Neutrophil (primary cell): ENCODE measurements around the gene CFAP251.
"Not testable (repeated sequence)": the region's sequence is repeated elsewhere in the genome, so short reads cannot be mapped to it uniquely, and the experiment has no call there.

Source experiments
- H3K27ac ChIP-seq: fragments of 200-600 bp; sonication (generic); 2 replicates; pipeline ENCODE4 v1.5.1; 2016; ENCODE audit warnings: mild to moderate bottlenecking, moderate library complexity
- H3K27me3 ChIP-seq: fragments of 200-600 bp; sonication (generic); 2 replicates; pipeline ENCODE4 v1.6.0; 2016; ENCODE audit warnings: mild to moderate bottlenecking
- H3K36me3 ChIP-seq: fragments of 200-600 bp; sonication (generic); 2 replicates; pipeline ENCODE4 v1.5.1; 2017
- H3K4me1 ChIP-seq, 2 experiments: fragments of 200-600 bp in 1 of 2; sonication (generic) in 1 of 2; 1 replicate in 1 of 2; 2 replicates in 1 of 2; pipeline versions ENCODE4 v1.5.1 to v1.6.1; 2013 to 2016; ENCODE audit warnings: low read depth in 1 of 2, low read length in 1 of 2, mild to moderate bottlenecking in 1 of 2, moderate library complexity in 1 of 2; ENCODE audit not compliant: control insufficient read depth in 1 of 2, insufficient read depth in 1 of 2
- H3K4me3 ChIP-seq, 2 experiments: fragments of 200-600 bp in 1 of 2; sonication (generic) in 1 of 2; 1 replicate in 1 of 2; 2 replicates in 1 of 2; pipeline ENCODE4 v1.5.1; 2013 to 2016; ENCODE audit warnings: low read depth in 1 of 2, low read length in 1 of 2, mild to moderate bottlenecking in 1 of 2, moderate library complexity in 1 of 2
- H3K9me3 ChIP-seq: fragments of 200-600 bp; sonication (generic); 2 replicates; pipeline ENCODE4 v1.5.1; 2016
- TF ChIP-seq, protein P1 (sequence below): fragments of 200-600 bp; sonication (generic); IDR thresholded peaks from 2 replicates; pipeline ENCODE4 v1.5.1; 2016; ENCODE audit warnings: antibody characterized with exemption

CFAP251 gene

DNA sequence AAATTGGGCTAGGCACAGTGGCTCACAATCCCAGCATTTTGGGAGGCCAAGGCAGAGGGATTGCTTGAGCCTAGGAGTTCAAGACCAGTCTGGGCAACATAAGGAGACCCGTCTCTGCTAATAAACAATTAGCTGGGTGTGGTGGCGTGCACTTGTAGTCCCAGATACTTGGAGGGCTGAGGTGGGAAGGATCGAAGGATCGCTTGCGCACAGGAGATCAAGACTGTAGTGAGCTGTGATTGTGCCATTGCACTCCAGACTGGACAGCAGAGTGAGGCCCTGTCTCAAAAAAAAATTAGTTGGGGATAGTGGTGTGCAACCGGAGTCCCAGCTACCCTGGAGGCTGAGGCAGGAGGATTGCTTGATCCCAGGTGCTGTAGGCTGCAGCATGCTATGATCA, 64.6 kb downstream of the CFAP251 start:
- TF ChIP-seq, protein P1, sequence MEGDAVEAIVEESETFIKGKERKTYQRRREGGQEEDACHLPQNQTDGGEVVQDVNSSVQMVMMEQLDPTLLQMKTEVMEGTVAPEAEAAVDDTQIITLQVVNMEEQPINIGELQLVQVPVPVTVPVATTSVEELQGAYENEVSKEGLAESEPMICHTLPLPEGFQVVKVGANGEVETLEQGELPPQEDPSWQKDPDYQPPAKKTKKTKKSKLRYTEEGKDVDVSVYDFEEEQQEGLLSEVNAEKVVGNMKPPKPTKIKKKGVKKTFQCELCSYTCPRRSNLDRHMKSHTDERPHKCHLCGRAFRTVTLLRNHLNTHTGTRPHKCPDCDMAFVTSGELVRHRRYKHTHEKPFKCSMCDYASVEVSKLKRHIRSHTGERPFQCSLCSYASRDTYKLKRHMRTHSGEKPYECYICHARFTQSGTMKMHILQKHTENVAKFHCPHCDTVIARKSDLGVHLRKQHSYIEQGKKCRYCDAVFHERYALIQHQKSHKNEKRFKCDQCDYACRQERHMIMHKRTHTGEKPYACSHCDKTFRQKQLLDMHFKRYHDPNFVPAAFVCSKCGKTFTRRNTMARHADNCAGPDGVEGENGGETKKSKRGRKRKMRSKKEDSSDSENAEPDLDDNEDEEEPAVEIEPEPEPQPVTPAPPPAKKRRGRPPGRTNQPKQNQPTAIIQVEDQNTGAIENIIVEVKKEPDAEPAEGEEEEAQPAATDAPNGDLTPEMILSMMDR, result no peak
- no peaks in the 10 kb centered on the region for H3K9me3 ChIP-seq

DNA sequence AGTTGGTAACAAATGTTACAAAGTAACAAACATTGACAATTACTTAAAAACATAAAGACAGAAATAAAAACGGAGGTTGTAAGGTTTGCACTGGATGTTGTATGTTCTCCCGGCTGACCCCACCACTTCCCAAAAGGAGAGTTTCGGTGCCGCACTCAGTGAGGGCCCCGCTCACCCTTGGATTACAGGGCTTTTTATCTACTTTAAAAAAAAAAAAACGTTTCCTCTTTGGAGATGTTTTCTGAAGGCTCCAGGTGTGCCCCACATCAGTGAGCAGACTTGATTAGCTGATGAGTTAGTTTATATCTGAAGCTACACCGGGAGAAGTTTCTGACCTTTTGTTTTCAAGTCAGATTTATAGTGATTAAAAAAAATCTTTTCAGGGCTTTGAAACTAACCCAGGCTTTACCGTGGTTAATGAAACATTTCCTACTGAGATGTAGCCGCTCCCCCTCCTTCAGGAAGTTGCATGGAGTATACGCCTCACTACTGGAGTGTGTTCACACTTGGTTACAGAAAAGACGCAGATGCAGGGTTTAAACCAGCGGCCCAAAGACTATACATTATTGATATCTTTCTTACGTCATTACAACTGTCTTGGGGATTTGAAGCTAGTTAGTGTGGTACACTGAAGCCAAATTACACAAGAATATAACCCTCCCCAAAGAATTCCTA, 65.3 kb downstream of the CFAP251 start:
- H3K36me3 ChIP-seq, result no peaks in the 10 kb centered on the region
- no peaks in the 10 kb centered on the region for H3K9me3 ChIP-seq
- H3K27ac ChIP-seq, result no peak overlapping the region
- peaks cover 24% of the 10 kb centered on the region for H3K27me3 ChIP-seq
- TF ChIP-seq, protein P1, result no peak
- H3K4me3 ChIP-seq, result no peak overlapping the region
- peaks cover 8 to 9% of the 10 kb centered on the region in 2 experiments for H3K4me1 ChIP-seq

More for the DNA sequence above, 64.6 kb downstream of the CFAP251 start:
- Histone ChIP-seq H3K4me1 (peaks cover 8 to 9% of the 10 kb centered on the region in 2 experiments), H3K27me3 (peaks cover 24% of the 10 kb centered on the region), H3K27ac (no peak overlapping the region), H3K36me3 (no peaks in the 10 kb centered on the region), H3K4me3 (no peak overlapping the region)

DNA sequence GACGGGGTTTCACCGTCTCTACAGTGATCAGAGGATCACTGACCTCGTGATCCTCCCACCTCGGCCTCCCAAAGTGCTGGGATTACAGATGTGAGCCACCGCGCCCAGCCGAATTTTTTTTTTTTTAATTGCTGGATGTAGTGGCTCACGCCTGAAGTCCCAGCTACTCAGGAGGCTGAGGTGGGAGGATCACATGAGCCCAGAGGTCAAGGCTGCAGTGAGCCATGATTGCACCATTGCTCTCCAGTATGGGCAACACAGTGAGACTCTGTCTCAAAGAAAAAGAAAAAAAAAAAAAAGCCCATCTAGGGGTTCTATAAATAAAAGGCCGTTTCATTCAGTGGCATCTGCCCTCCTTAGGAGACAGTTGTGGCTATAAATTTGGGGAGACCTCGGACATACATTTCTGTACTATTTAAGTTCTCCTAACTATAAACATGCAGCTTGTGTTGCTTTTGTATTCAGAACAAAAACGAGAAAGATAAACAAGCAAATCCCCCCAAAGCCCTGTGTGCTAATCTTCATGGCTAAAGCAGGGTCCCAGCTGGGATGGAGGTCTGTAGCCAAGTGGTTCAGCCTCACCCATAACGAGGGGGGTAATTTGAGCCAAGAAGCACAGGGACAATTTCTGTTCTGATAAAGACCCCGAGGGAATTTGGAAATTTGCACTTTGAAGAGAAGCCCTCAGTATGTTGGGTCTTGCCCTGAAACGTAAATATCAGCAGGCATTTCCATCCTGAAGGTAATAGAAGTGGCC, 68.3 kb downstream of the CFAP251 start:
- TF ChIP-seq, protein P1, result no peak
- Histone ChIP-seq H3K27ac (no peak overlapping the region), H3K4me1 (peaks cover 5 to 8% of the 10 kb centered on the region in 2 experiments), H3K9me3 (no peaks in the 10 kb centered on the region), H3K27me3 (peaks cover 21% of the 10 kb centered on the region), H3K4me3 (no peak overlapping the region), H3K36me3 (no peaks in the 10 kb centered on the region)

DNA sequence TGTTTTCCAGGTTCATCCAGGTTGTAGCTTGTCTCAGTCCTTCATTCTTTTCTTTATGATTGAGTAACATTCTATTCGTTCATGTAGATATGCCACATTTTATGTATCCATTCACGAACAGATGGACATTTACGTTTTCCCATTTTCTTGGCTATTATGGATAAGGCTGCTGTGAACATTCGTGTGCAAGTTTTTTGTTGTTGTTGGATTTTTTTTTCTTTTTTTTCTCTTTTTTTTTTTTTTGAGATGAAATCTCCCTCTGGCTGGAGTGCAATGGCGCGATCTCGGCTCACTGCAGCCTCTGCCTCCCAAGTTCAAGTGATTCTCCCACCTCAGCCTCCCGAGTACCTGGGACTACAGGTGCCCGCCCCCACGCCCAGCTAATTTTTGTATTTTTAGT, 70.1 kb downstream of the CFAP251 start:
- not testable (repeated sequence) for H3K27ac ChIP-seq, H3K4me3 ChIP-seq, H3K36me3 ChIP-seq, H3K4me1 ChIP-seq, H3K9me3 ChIP-seq
- peaks cover 21% of the 10 kb centered on the region for H3K27me3 ChIP-seq

DNA sequence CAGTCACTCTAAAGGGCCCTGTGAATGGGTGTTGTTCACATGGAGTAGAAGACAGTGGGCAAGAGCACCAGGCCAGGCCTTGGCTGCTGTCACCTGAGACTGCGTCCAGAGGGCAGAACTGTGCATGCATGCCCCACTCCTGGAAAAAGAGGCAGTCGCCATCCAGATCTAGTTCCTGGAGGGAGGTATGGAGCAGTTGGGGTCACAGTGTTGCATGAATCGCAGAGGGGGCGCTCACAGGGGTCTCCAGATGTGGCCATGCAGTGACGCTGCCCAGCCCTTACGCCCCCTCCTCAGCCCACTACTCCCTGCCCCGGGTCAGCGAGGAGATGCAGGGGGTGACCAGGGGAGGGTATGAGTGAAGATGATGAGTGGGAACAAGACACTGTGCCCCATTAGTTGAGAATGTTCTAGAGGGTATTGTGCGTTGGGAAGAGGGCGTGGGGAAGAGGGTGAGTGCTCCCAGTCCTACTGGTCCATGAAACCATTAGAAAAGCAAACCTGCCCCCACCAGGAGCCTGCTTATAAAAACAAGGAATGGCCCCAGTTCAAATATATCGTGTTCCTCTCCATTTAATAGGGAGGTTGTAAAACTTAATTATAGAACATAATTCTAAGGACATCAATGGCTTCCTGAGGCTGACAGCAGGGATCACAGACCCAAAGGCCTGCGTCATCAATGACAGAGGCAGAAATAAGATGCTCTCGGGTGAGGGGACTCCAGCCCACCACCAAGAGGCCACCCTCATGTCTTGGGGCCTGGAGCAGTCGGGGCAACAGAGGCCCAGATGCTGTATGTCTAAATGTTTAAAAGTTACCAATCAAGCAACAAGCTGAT, 71.1 kb downstream of the CFAP251 start:
- Histone ChIP-seq H3K4me1 (no peaks in the 10 kb centered on the region), H3K36me3 (no peaks in the 10 kb centered on the region), H3K27me3 (peaks cover 13% of the 10 kb centered on the region), H3K4me3 (no peak overlapping the region), H3K9me3 (no peaks in the 10 kb centered on the region), H3K27ac (no peak overlapping the region)
- TF ChIP-seq, protein P1, result no peak
